ENCODE results near the gene HDDC2. TPM values are rescaled to one million over a fixed set of nuclear protein-coding genes. Genes with fewer than 3 reads are reported as not detected.

The HDDC2 gene
- total RNA-seq, 4 donors from 2014 or later, result 58.9 to 89.5 (median 78.9) TPM

GRCh38 chr6:125236536-125237327, 65.0 kb downstream of the HDDC2 start:
- intact Hi-C loops (cut with DNase I), result no loop called here
- no peak for DNase-seq
- TF ChIP-seq POLR2A (IDR thresholded peaks at IDR 0.05) (no peak), CTCF (IDR thresholded peaks at IDR 0.05) (no peak)
- no peaks in the 10 kb centered on the region for H3K36me3 ChIP-seq
- no peaks in the 10 kb centered on the region for H3K9me3 ChIP-seq
- H3K27ac ChIP-seq, result no peak overlapping the region
- H3K27me3 ChIP-seq, result no peaks in the 10 kb centered on the region
- no peaks in the 10 kb centered on the region for H3K4me1 ChIP-seq
- WGBS, 2 donors, result 88 to 91% methylated on average over 5 of the region's 5 CpGs
- H3K4me3 ChIP-seq (replicated peaks in 1 of 3), result no peak overlapping the region

- 88% methylated on average over 3 of the region's 3 CpGs for WGBS, 2 donors
Observed at GRCh38 chr6:125233202-125233601, 68.6 kb downstream of the HDDC2 start.

GRCh38 chr6:125232466-125232865, 69.3 kb downstream of the HDDC2 start:
- Histone ChIP-seq H3K4me1 (no peaks in the 10 kb centered on the region), H3K27me3 (no peaks in the 10 kb centered on the region), H3K4me3 (replicated peaks in 1 of 3) (no peak overlapping the region), H3K27ac (no peak overlapping the region), H3K36me3 (no peaks in the 10 kb centered on the region), H3K9me3 (no peaks in the 10 kb centered on the region)
- TF ChIP-seq POLR2A (IDR thresholded peaks at IDR 0.05), result no peak
- no peak for TF ChIP-seq CTCF (IDR thresholded peaks at IDR 0.05)
- no peak for DNase-seq
- intact Hi-C loops (cut with DNase I), result no loop called here
- WGBS, 2 donors, result 82 to 89% methylated on average over 1 of the region's 1 CpG

More at GRCh38 chr6:125233202-125233601, 68.6 kb downstream of the HDDC2 start:
- Histone ChIP-seq H3K9me3 (no peaks in the 10 kb centered on the region), H3K36me3 (no peaks in the 10 kb centered on the region), H3K27ac (no peak overlapping the region), H3K4me1 (no peaks in the 10 kb centered on the region), H3K4me3 (replicated peaks in 1 of 3) (no peak overlapping the region), H3K27me3 (no peaks in the 10 kb centered on the region)
- intact Hi-C loops (cut with DNase I), result no loop called here
- no peak for DNase-seq
- TF ChIP-seq POLR2A (IDR thresholded peaks at IDR 0.05) (no peak), CTCF (IDR thresholded peaks at IDR 0.05) (no peak)

GRCh38 chr6:125231574-125232343, 70.0 kb downstream of the HDDC2 start:
- H3K4me3 ChIP-seq (replicated peaks in 1 of 3), result no peak overlapping the region
- no peaks in the 10 kb centered on the region for H3K36me3 ChIP-seq
- WGBS, 2 donors, result 87 to 95% methylated on average over 7 of the region's 7 CpGs
- H3K9me3 ChIP-seq, result no peaks in the 10 kb centered on the region
- intact Hi-C loops (cut with DNase I), result no loop called here
- no peaks in the 10 kb centered on the region for H3K4me1 ChIP-seq
- H3K27ac ChIP-seq, result no peak overlapping the region
- no peak for DNase-seq
- TF ChIP-seq POLR2A (IDR thresholded peaks at IDR 0.05) (no peak), CTCF (IDR thresholded peaks at IDR 0.05) (no peak)
- H3K27me3 ChIP-seq, result no peaks in the 10 kb centered on the region

- 100% methylated on average over 1 of the region's 1 CpG for whole genome bisulfite sequencing, 2 donors
- no peak for DNase-seq
- H3K4me3 ChIP-seq (replicated peaks in 1 of 3), result no peak overlapping the region
Observed at GRCh38 chr6:125231133-125231532, 70.6 kb downstream of the HDDC2 start.

More at GRCh38 chr6:125231133-125231532, 70.6 kb downstream of the HDDC2 start:
- TF ChIP-seq POLR2A (IDR thresholded peaks at IDR 0.05), result no peak
- TF ChIP-seq CTCF (IDR thresholded peaks at IDR 0.05), result no peak
- Histone ChIP-seq H3K27ac (no peak overlapping the region), H3K9me3 (no peaks in the 10 kb centered on the region), H3K4me1 (no peaks in the 10 kb centered on the region), H3K27me3 (no peaks in the 10 kb centered on the region), H3K36me3 (no peaks in the 10 kb centered on the region)
- intact Hi-C loops (cut with DNase I), result no loop called here
